NCI-H2227 (cell line): ENCODE measurements around the gene EBLN2.

ENCODE experiments used
- DNase-seq: peaks from one replicate; lab custom pipeline; 2025; ENCODE audit not compliant: unreplicated experiment; lab: John Stamatoyannopoulos, UW

Gene EBLN2

DNA sequence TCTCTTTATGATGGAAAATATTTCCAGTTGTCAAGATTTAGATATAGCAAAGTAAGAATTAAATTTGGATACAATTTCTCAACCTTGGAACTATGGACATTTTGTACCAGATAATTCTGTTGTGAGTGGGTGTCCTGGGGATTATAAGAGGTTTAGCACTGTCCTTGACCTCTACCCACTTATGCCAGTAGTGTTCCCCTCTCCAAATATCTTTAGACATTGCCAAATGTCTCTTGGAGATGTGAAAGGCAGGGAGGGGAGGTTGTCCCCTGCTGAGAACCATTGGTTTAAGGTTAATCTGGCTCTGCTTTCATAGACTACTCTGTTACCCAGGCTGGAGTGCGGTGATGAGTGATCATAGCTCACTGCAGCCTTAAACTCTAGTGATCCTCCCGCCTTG, at the start of gene EBLN2:
TSS of gene EBLN2 (plus strand) at position 244 of the 400 bp plus-strand sequence. CDS start 423 bp downstream, outside the sequence.
- DNase-seq, result no peak

GRCh38 chr3:73018298-73018697, 43.2 kb upstream of the EBLN2 start:
- no peak for DNase-seq

GRCh38 chr3:73018790-73019441, 42.5 kb upstream of the EBLN2 start:
- no peak for DNase-seq

GRCh38 chr3:73021301-73021835, 40.1 kb upstream of the EBLN2 start:
- DNase-seq, result no peak

- DNase-seq, result no peak
Observed at GRCh38 chr3:73024836-73025235, 36.6 kb upstream of the EBLN2 start.

DNA sequence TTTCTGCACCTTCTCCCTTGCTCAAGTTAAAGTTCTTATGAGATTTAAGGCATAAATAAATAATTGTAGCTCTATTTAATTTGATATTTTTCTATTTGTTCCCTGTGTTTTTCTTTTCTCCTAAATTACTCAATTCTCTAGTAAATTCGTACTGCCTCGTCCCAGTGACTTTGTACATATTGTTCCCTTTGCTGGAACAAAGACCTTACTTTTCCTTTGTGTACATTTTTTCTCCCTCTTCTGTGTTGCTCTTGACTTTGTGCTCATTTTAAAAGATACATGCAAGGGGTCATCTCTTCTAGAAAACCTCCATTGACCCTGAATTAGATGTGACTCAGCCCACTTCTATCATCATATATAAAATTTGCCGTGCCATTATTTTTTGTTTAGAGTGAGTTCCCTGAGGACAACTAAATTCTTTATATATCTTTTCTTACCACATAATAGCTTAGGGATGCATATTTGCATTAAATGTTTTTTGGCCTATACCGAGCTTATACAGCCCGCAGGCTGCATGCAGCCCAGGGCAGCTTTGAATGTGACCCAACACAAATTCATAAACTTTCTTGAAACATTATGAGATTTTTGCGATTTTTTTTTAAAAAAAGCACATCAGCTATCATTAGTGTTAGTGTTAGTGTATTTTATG, 35.2 kb upstream of the EBLN2 start:
- no peak for DNase-seq

DNA sequence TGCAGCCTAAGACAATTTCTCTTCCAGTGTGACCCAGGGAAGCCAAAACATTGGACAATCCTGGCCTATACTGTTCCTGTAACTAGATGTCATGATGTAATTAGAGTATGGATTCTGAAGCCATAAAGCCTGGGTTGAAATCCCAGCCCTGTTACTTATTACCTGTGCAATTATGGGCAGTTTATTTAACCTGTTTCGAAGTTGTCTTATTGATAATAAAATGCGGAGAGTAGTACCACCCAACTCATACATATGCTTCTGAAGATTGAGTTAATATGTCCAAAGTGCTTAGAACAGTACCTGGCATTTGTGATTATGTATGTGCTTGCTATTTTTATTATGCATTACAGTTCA, 34.7 kb upstream of the EBLN2 start:
- no peak for DNase-seq

GRCh38 chr3:73028803-73029202, 32.7 kb upstream of the EBLN2 start:
- DNase-seq, result no peak

- no peak for DNase-seq
Observed at GRCh38 chr3:73029321-73029796, 32.1 kb upstream of the EBLN2 start.

GRCh38 chr3:73030073-73030597, 31.3 kb upstream of the EBLN2 start:
- no peak for DNase-seq

GRCh38 chr3:73031573-73032103, 29.8 kb upstream of the EBLN2 start:
- DNase-seq, result no peak

DNA sequence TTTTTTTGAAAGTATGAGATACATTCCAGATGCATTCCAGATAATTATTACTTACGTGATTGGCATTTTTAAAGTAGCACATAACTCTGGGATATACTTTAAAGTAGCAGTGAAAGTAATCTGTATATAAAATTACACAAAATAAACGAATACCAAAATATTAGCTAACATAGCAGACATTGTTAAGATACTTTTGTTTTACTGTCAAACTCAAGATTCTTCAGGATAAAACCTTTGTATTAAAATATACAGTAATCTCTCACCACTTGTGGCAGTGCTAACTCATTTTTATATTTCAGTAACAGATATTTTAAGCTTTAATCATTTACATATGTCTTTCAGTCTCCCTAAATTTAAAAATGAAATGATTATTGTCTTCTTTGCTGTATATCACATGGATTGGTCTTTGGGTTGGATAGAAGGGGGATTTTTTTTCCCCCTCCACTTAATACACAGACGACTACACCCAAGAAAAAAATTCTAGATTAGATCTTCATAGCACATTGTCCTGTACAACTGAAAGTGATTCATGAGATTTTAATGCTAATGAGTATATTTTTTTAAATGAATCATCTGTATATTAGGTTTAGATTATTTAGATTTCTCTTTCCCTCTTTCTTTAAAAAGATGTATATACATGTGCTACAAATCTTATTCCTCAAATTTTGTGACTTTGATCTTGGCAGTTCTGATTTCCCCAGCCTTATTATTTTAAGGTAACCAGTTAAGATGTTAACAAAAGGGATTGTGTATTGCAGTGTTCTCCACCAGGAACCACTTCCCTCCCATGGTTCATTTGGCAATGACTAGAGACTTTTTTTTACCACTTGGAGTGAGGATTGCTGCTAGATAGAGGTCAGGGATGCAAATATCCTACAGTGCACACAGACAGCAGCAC, 24.5 kb upstream of the EBLN2 start:
- no peak for DNase-seq

DNA sequence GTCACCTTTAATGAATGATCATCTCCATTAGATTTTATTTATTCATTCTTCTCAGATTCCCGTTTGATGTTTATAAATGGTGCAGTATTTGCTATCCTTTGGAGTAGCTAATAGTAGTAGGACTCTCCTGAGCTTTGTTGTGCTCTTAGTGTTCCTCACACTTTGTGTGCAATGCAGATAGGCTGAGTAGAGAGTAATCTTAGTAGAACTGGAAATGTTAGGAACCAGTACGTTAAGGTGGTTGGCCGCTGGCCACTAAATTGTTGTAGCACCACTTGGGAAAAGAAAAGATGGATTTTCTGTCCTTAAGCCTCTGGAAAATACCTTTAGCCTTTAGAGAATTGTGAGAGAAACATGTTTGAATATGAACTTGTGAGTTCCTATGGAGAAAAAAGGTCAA, 19.9 kb upstream of the EBLN2 start:
- no peak for DNase-seq

GRCh38 chr3:73043414-73043813, 18.0 kb upstream of the EBLN2 start:
- no peak for DNase-seq

GRCh38 chr3:73045391-73045790, 16.1 kb upstream of the EBLN2 start:
- no peak for DNase-seq

DNA sequence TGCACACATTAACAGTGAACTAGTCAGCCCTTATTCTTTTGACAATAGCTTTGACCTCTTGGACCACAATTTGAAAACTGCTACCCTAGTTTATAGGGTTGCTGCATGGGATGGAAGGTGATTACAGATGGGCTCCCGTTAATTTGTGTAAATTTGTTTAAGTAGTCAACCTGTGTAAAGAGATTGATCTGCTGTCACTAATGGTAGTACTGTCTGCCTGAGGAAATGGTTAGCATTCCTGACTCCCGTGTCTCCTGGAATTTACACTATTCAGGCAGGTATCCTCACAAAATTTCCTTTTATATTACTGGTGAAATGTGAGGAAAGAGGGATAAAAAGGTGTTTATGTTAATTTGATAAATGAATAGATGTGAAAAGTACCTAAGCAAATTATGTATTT, 15.3 kb upstream of the EBLN2 start:
- DNase-seq, result no peak

- no peak for DNase-seq
Observed at GRCh38 chr3:73049319-73049718, 12.1 kb upstream of the EBLN2 start.

DNA sequence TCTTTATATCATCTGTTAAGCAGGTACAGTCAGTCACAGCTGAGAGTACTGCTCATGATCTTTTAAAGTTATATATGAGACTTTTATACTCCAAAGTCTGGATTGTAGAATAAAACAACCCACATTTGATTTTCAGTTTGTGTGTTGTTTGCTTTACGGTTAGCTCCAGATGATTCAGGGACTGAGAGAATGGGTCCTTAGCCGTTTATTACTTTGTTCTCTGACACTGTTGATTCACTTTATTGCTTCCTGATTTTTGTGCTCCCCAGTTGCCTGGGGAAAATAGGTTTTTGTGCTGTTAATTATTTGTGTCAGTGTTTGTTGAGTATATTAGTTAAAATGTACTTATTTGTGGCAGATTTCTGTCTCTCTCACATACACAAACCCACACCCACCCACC, 8.6 kb upstream of the EBLN2 start:
- no peak for DNase-seq

DNA sequence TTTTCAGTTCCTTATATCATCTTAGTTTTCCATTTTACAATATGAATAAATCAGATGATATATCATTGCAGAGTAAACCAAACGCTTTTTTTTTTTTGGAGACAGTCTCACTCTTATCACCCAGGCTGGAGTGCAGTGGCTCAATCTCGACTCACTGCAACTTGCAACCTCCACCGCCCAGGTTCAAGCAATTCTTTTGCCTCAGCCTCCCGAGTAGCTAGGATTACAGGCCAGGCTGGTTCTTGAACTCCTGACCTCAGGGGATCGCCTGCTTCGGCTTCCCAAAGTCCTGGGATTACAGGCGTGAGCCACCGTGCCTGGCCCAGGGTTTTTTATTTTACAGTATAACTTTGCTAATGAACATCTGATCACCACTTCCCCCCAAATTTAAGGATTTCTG, 5.9 kb upstream of the EBLN2 start:
- no peak for DNase-seq

DNA sequence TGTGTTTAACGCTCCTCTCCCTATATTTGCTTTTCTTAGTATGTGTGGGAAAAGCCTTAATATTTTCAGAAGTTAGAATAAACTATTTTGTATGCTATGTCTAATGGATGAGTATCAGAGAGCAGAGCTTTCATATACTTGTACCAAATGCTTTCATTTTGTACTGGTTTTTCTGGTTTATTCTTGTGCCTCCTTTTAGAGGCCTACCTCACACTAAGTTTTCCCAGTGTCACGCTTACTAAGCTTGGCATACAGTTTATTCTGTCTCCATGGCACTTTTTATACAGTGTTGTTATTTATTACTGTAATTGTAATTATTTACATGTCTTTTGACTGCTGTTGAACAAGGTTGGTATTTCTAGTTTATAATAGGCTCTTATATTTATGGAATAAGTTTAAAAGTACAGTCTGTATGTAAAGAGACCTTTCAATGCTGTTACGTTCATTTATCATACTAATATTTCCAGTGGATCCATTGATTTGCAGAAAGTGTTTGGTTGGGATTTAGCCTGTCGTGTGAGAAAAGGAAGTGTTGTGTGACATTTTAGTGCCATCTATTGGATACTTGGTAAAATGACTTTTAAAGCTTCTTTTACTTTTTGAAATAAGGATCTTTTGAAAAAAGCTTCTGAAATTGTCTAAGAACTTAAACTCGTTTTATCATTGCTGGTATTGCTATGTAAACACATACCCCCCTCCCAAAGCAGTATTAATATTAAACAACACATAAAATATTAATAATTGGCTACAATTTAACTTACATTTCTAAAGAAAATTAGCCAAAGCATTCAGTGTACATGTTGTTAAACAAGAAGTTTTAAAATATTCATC, 5.2 kb upstream of the EBLN2 start:
- peak; percentile 30 for DNase-seq
